GM19324 (cell line): ENCODE data around the gene TAPBP.

Experiments used
- ATAC-seq: cut with Tn5 transposase; IDR thresholded peaks from one replicate; pipeline ENCODE4 v1.9.1; 2021; ENCODE audit warnings: mild to moderate bottlenecking, moderate library complexity; ENCODE audit not compliant: unreplicated experiment, low FRiP score

TAPBP gene

GRCh38 chr6:33320315-33321181 lies 6.7 kb upstream of the TAPBP start:
- no peak for ATAC-seq

GRCh38 chr6:33319939-33320314 lies 6.0 kb upstream of the TAPBP start:
- ATAC-seq: no peak

- no peak for ATAC-seq
Measured at GRCh38 chr6:33318426-33319073, 4.7 kb upstream of the TAPBP start.

GRCh38 chr6:33317669-33318425 lies 4.0 kb upstream of the TAPBP start, which contains the start of gene ZBTB22:
Gene ZBTB22 (minus strand): TSS chr6:33317744. CDS start chr6:33316916, 828 bp downstream.
- peak; percentile 57 for ATAC-seq

GRCh38 chr6:33317419-33317668 lies 3.5 kb upstream of the TAPBP start:
- ATAC-seq: no peak

GRCh38 chr6:33316603-33317418 lies 2.9 kb upstream of the TAPBP start:
- ATAC-seq: no peak

- ATAC-seq: no peak
Measured at GRCh38 chr6:33315793-33316602, 2.1 kb upstream of the TAPBP start.

- no peak for ATAC-seq
Measured at GRCh38 chr6:33314943-33315792, 1.3 kb upstream of the TAPBP start.

- ATAC-seq: no peak
Measured at GRCh38 chr6:33314515-33314942, 651 bp upstream of the TAPBP start.

GRCh38 chr6:33313105-33313708 lies 671 bp downstream of the TAPBP start:
- no peak for ATAC-seq

- no peak for ATAC-seq
Measured at GRCh38 chr6:33312361-33313104, 1.3 kb downstream of the TAPBP start.

- ATAC-seq: no peak
Measured at GRCh38 chr6:33306356-33306755, 7.5 kb downstream of the TAPBP start.

- ATAC-seq: no peak
Measured at GRCh38 chr6:33305052-33305451, 8.8 kb downstream of the TAPBP start.

GRCh38 chr6:33304216-33304615 lies 9.7 kb downstream of the TAPBP start:
- ATAC-seq: no peak

GRCh38 chr6:33301877-33302276 lies 12.0 kb downstream of the TAPBP start:
- no peak for ATAC-seq

- peak; percentile 72 for ATAC-seq
Measured at GRCh38 chr6:33299237-33299944, 14.5 kb downstream of the TAPBP start.

GRCh38 chr6:33298773-33299236 lies 15.1 kb downstream of the TAPBP start, which contains the start of gene RGL2:
Gene RGL2 (minus strand): TSS chr6:33298942. CDS start chr6:33298610, 332 bp downstream.
- peak; percentile 32 for ATAC-seq
